Esophagus muscularis mucosa (tissue), 4 donors: ENCODE measurements around the gene BEST3.

Experiments used
- EP300 ChIP-seq: sonication (generic); formaldehyde crosslinking; IDR thresholded peaks from one replicate; pipeline ENCODE4 v1.6.1; 2017; ENCODE audit warnings: antibody characterized with exemption
- POLR2A ChIP-seq: fragments of 450-650 bp; IDR thresholded peaks from one replicate; pipeline ENCODE4 v1.6.1; 2017; ENCODE audit warnings: antibody characterized with exemption, moderate library complexity, mild to moderate bottlenecking, low read depth
- POLR2AphosphoS5 ChIP-seq, 2 donors: sonication (generic); formaldehyde crosslinking; IDR thresholded peaks; one replicate each; pipeline ENCODE4 v1.6.1; 2017; ENCODE audit warnings: antibody characterized with exemption in 2 of 2
- TF ChIP-seq, protein P1 (sequence below), 3 experiments: fragments of 200-600 bp in 2 of 3; fragments of 450-650 bp in 1 of 3; sonication (generic) in 2 of 3; IDR thresholded peaks; one replicate each; pipeline ENCODE4 v1.5.1; 2017 to 2019; ENCODE audit warnings: antibody characterized with exemption in 3 of 3, mild to moderate bottlenecking in 2 of 3, moderate library complexity in 1 of 3

DNA sequence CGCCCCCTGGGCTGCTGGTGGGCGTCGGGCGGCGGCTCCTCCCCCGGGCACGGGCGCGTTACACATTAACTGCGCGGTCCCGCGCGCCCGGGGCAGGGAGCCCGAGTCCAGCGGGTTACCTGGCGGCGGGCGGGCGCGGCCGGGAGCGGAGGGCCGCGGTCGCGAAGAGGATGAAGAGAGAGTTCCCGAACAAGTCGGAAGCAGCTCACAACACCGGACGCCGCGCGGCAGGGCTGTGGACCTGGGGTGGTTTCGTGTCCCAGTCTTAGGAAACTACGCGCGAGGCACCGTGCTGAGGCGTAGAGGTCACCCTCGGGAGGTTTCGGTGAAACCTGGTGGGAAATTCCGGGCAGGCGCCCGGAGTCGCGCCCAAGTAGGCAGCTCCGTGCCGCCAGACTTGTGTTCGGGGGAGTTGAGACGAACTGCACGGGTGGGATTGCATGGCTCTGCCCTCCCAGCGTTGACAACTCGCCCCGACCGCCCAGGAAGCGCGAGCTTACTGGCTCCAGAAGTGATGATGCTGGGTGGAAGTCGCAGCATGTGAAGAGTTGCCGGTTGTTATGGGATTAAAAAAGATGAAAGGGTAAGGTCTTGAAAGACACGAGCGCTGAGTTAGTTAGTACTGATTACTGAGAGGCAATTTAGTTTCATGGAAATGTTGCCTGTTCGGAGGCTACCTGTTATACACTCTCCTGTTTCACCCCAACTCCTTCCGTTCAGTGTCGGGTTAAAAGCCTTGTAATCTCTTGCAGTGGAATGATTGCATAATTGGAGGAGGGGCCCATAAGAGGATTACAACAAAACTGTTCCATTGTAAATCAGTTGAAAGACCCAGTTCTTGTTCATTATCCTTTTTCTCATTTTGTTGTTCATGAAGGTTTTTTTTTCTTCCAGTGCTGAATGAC lies 40.4 kb upstream of the BEST3 start:
- TF ChIP-seq EP300 (no peak), POLR2AphosphoS5 (IDR thresholded peaks at IDR 0.05) (peak in 1 of 2 donors; percentile 23), POLR2A (no peak)
- TF ChIP-seq, protein P1, sequence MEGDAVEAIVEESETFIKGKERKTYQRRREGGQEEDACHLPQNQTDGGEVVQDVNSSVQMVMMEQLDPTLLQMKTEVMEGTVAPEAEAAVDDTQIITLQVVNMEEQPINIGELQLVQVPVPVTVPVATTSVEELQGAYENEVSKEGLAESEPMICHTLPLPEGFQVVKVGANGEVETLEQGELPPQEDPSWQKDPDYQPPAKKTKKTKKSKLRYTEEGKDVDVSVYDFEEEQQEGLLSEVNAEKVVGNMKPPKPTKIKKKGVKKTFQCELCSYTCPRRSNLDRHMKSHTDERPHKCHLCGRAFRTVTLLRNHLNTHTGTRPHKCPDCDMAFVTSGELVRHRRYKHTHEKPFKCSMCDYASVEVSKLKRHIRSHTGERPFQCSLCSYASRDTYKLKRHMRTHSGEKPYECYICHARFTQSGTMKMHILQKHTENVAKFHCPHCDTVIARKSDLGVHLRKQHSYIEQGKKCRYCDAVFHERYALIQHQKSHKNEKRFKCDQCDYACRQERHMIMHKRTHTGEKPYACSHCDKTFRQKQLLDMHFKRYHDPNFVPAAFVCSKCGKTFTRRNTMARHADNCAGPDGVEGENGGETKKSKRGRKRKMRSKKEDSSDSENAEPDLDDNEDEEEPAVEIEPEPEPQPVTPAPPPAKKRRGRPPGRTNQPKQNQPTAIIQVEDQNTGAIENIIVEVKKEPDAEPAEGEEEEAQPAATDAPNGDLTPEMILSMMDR (IDR thresholded peaks at IDR 0.05): no peak
